ENCODE measurements around the gene SCFD2.

DNA sequence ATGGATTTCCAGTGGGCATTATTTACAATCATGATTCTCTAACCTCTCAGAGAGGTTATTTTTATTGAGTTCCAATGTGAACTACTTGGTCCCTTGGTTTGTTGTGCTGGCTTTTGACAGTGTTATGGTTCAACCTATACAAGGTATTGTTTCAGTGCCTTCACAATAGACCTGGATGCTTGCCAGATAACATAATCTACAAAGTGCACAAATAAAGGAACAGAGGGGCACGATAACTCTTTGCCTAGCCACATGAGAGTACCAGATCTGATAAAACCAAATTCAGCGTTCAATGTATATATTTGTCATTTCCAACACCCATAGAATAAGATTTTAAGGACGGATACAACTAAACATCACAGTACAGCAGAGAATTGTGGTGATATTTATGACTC lies 382.9 kb downstream of the SCFD2 start:
- TF ChIP-seq, protein P1, sequence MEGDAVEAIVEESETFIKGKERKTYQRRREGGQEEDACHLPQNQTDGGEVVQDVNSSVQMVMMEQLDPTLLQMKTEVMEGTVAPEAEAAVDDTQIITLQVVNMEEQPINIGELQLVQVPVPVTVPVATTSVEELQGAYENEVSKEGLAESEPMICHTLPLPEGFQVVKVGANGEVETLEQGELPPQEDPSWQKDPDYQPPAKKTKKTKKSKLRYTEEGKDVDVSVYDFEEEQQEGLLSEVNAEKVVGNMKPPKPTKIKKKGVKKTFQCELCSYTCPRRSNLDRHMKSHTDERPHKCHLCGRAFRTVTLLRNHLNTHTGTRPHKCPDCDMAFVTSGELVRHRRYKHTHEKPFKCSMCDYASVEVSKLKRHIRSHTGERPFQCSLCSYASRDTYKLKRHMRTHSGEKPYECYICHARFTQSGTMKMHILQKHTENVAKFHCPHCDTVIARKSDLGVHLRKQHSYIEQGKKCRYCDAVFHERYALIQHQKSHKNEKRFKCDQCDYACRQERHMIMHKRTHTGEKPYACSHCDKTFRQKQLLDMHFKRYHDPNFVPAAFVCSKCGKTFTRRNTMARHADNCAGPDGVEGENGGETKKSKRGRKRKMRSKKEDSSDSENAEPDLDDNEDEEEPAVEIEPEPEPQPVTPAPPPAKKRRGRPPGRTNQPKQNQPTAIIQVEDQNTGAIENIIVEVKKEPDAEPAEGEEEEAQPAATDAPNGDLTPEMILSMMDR (IDR thresholded peaks at IDR 0.05; ENCODE audit: low read depth, low read length) = no peak
- no peak for TF ChIP-seq EZH2phosphoT487 (IDR thresholded peaks at IDR 0.05; ENCODE audit: low read depth)
